GM21528 (cell line): ENCODE results near the gene IFI30.

Source experiments
- ATAC-seq: cut with Tn5 transposase; IDR thresholded peaks from one replicate; pipeline ENCODE4 v1.9.1; 2021; ENCODE audit warnings: mild to moderate bottlenecking, moderate library complexity; ENCODE audit not compliant: unreplicated experiment, low FRiP score

Gene IFI30

GRCh38 chr19:18221815-18222725 is 48.5 kb downstream of the IFI30 start:
- no peak for ATAC-seq

- ATAC-seq: peak; percentile 26
Measured at GRCh38 chr19:18223860-18224524, 50.4 kb downstream of the IFI30 start.

GRCh38 chr19:18224525-18225354 is 51.1 kb downstream of the IFI30 start:
- ATAC-seq: peak; percentile 71

GRCh38 chr19:18225355-18225701 is 51.7 kb downstream of the IFI30 start:
- ATAC-seq: no peak

- no peak for ATAC-seq
Measured at GRCh38 chr19:18225702-18226468, 52.3 kb downstream of the IFI30 start, which contains the start of gene PDE4C. PDE4C (minus strand) TSS chr19:18226438; CDS start chr19:18226415, 23 bp downstream.

GRCh38 chr19:18226956-18227780 is 53.6 kb downstream of the IFI30 start:
- ATAC-seq: no peak
